Kasumi-1 (cell line): ENCODE measurements around the gene PGAP6.
"Not testable (repeated sequence)": the region's sequence is repeated elsewhere in the genome, so short reads cannot be mapped to it uniquely, and the experiment has no call there.

Experiments
- DNase-seq, 2 experiments: peaks; one replicate each; lab custom pipeline; 2025; lab: John Stamatoyannopoulos, UW

PGAP6 gene

GRCh38 chr16:364595-365491 lies 16.9 kb downstream of the PGAP6 start:
- DNase-seq, result no peak

- no peak for DNase-seq
Observed at GRCh38 chr16:363766-364490, 17.9 kb downstream of the PGAP6 start.

- DNase-seq, result no peak
Observed at GRCh38 chr16:363110-363765, 18.5 kb downstream of the PGAP6 start.

- DNase-seq, result not testable (repeated sequence)
Observed at GRCh38 chr16:362702-362999, 19.1 kb downstream of the PGAP6 start.

GRCh38 chr16:361872-362701 lies 19.7 kb downstream of the PGAP6 start:
- DNase-seq, result peak; percentile 49 to 53

- no peak for DNase-seq
Observed at GRCh38 chr16:361341-361871, 20.4 kb downstream of the PGAP6 start.

GRCh38 chr16:360698-361336 lies 21.0 kb downstream of the PGAP6 start:
- no peak for DNase-seq

- no peak for DNase-seq
Observed at GRCh38 chr16:359871-360697, 21.7 kb downstream of the PGAP6 start.

GRCh38 chr16:359067-359763 lies 22.6 kb downstream of the PGAP6 start:
- no peak for DNase-seq

- DNase-seq, result no peak
Observed at GRCh38 chr16:356741-357140, 25.0 kb downstream of the PGAP6 start.

GRCh38 chr16:354971-355461 lies 26.8 kb downstream of the PGAP6 start:
- no peak for DNase-seq

- no peak for DNase-seq
Observed at GRCh38 chr16:354291-354881, 27.4 kb downstream of the PGAP6 start.

GRCh38 chr16:353404-354290 lies 28.1 kb downstream of the PGAP6 start:
- no peak for DNase-seq

GRCh38 chr16:352547-353403 lies 29.0 kb downstream of the PGAP6 start, which contains the start of gene AXIN1:
AXIN1 (minus strand) TSS chr16:352723; CDS start chr16:347025, 5,698 bp downstream.
- peak; percentile 66 to 80 for DNase-seq

GRCh38 chr16:351804-352520 lies 29.8 kb downstream of the PGAP6 start:
- no peak for DNase-seq

GRCh38 chr16:350203-350602 lies 31.6 kb downstream of the PGAP6 start:
- no peak for DNase-seq
